Measurements from ENCODE around the gene CBFB. TPM values are rescaled to one million over a fixed set of nuclear protein-coding genes. Genes with fewer than 3 reads are reported as not detected.

The CBFB gene
- total RNA-seq (2022) (87.1 and 105 TPM in 2 replicates), Bru-seq, nascent RNA (percentile 79 among the genes with signal in this experiment), BruChase-seq, experiment 1, labeled RNA remaining after a 6-hour chase (percentile 86 among the genes with signal in this experiment), BruChase-seq, experiment 2, labeled RNA remaining after a 2-hour chase (percentile 83 among the genes with signal in this experiment)
- long read RNA-seq, transcript CBFB-202 (6 exons, 2,971 nt), result minor isoform, 80 of 304 reads
- long read RNA-seq, transcript CBFB-201 (6 exons, 3,136 nt), result major isoform, 152 of 304 reads
- long read RNA-seq, partial matches to known transcripts, result 27 of 304 reads
- long read RNA-seq, other reads (novel, unspliced or antisense), result 43 of 304 reads

DNA sequence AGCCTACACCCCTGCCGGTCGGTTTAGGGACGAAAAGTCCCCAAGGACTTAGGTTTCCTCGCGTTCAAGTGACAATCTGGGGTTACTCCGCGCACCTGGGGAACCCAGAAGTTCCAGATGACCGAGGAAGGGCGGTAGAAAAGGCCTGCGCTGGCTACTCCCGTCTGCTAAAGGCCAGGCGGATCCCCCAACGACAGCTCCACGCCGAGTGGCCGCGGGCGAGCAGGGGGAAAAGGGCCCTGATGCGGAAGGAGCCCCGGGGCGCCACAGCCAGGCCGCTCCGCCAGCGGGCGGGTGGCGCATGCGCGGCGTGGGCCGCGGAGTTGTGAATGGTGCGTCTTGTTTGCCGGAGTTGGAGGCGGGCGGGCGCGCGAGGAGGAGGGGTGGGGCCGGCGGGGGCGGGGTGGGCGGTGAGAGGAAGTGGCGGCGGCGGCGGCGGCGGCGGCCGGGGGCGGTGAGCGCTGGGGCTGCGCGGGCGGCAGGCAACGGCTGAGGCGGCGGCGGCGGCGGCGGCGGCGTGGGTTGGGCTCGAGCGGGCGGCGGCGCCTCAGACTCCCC is at the start of gene CBFB:
CBFB (plus strand) TSS at position 454 of the 558 bp plus-strand sequence. CDS start 259 bp downstream, outside the sequence.
- DNase-seq (ENCODE audit: unreplicated experiment), result peak; percentile 87
- Mint-ChIP-seq H3K4me3 (ENCODE audit: unreplicated experiment) (peak within 1 kb of the TSS; percentile 76), H3K36me3 (ENCODE audit: insufficient read depth, unreplicated experiment) (peaks cover 17% of the 10 kb centered on the region), H3K4me1 (ENCODE audit: insufficient read depth, unreplicated experiment) (no peaks in the 10 kb centered on the region), H3K27me3 (ENCODE audit: insufficient read depth, unreplicated experiment) (no peaks in the 10 kb centered on the region), H3K9me3 (ENCODE audit: unreplicated experiment) (no peaks in the 10 kb centered on the region), H3K27ac (ENCODE audit: low read depth, unreplicated experiment) (peak within 1 kb of the TSS; percentile 35)
- no TSS peak for BruUV-seq (replicated peaks)
- TF ChIP-seq CTCF (IDR thresholded peaks at IDR 0.05; ENCODE audit: unreplicated experiment), result no peak
- POLR2A ChIA-PET, result interaction anchor here (0.6 to 4.2 kb wide), 20 partner anchors 10 to 178 kb away, joined by 3 to 37 read pairs (median 3); partner anchors contain the start of genes FBXL8 and PDP2
- CTCF ChIA-PET, result interaction anchor here (0.6 to 1.6 kb wide), 7 partner anchors 11 to 504 kb away, joined by 3 to 13 read pairs (median 3); no protein-coding TSS in a partner anchor
- intact Hi-C loops (cut with micrococcal nuclease), result no loop called here

- H3K4me1 Mint-ChIP-seq (ENCODE audit: insufficient read depth, unreplicated experiment), result peaks cover 4% of the 10 kb centered on the region
- ChIA-PET POLR2A (interaction anchor here (0.7 kb wide), 1 partner anchor 18 kb away, joined by 3 read pairs; no protein-coding TSS in a partner anchor), CTCF (interaction anchor here (0.6 to 1.2 kb wide), 6 partner anchors 30 to 508 kb away, joined by 3 to 6 read pairs (median 3); no protein-coding TSS in a partner anchor)
Measured at GRCh38 chr16:66983033-66983432, 45.9 kb upstream of the CBFB start.

DNA sequence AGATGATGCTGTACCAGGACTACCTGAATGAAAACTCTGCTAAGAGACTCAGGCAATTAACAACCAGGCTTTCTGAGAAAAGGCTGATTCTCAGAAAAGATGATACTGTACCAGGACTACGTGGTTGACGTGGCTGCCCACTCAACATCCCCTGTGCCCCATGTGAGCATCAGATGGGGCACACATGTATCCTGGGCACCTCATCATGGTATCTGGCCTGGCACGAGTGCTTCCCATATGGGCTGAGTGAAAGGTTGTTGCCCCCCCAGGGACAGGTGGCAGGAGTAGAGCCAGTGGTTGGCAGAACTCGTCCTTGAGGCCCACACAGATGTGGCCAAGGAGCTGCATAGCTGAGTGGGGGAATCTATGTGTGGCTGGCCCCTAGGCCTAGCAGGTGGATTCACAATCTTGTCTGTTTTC is 44.0 kb upstream of the CBFB start:
- intact Hi-C loops (cut with micrococcal nuclease), result no loop called here
- H3K9me3 Mint-ChIP-seq (ENCODE audit: unreplicated experiment), result no peaks in the 10 kb centered on the region
- H3K27me3 Mint-ChIP-seq (ENCODE audit: insufficient read depth, unreplicated experiment), result no peaks in the 10 kb centered on the region
- ChIA-PET CTCF (interaction anchor here (0.7 kb wide), 2 partner anchors 38 to 145 kb away, joined by 3 read pairs; no protein-coding TSS in a partner anchor), POLR2A (interaction anchor here (0.6 to 1.5 kb wide), 2 partner anchors 123 to 228 kb away, joined by 3 read pairs; no protein-coding TSS in a partner anchor)
- no peak overlapping the region for H3K4me3 Mint-ChIP-seq (ENCODE audit: unreplicated experiment)
- peaks cover 16% of the 10 kb centered on the region for H3K4me1 Mint-ChIP-seq (ENCODE audit: insufficient read depth, unreplicated experiment)
- H3K27ac Mint-ChIP-seq (ENCODE audit: low read depth, unreplicated experiment), result no peak overlapping the region
- DNase-seq (ENCODE audit: unreplicated experiment), result no peak
- TF ChIP-seq CTCF (IDR thresholded peaks at IDR 0.05; ENCODE audit: unreplicated experiment), result no peak
- no TSS peak for BruUV-seq (replicated peaks)
- no peaks in the 10 kb centered on the region for H3K36me3 Mint-ChIP-seq (ENCODE audit: insufficient read depth, unreplicated experiment)

More at GRCh38 chr16:66983033-66983432, 45.9 kb upstream of the CBFB start:
- intact Hi-C loops (cut with micrococcal nuclease), result no loop called here
- no peak for TF ChIP-seq CTCF (IDR thresholded peaks at IDR 0.05; ENCODE audit: unreplicated experiment)
- no TSS peak for BruUV-seq (replicated peaks)
- H3K27ac Mint-ChIP-seq (ENCODE audit: low read depth, unreplicated experiment), result no peak overlapping the region
- no peaks in the 10 kb centered on the region for H3K9me3 Mint-ChIP-seq (ENCODE audit: unreplicated experiment)
- no peak overlapping the region for H3K4me3 Mint-ChIP-seq (ENCODE audit: unreplicated experiment)
- DNase-seq (ENCODE audit: unreplicated experiment), result no peak
- no peaks in the 10 kb centered on the region for H3K36me3 Mint-ChIP-seq (ENCODE audit: insufficient read depth, unreplicated experiment)
- no peaks in the 10 kb centered on the region for H3K27me3 Mint-ChIP-seq (ENCODE audit: insufficient read depth, unreplicated experiment)

DNA sequence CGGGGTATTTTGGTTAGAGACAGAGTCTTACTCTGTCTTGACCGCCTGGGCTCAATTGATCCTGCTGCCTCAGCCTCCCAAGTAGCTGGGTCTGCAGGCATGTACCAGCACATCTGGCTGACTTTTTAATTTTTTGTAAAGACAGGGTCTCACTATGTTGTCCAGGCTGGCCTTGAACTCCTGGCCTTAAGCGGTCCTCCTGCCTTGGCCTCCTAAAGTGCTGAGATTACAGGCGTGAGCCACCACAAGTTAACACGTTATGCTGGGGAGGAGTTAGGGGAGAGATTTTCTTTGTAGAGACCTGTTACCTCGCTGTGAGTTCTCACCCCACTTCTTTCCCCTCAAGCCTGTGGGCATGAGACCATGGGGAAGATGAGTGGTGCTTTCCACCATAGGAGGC is 42.4 kb upstream of the CBFB start:
- intact Hi-C loops (cut with micrococcal nuclease), result no loop called here
- no peak for DNase-seq (ENCODE audit: unreplicated experiment)
- BruUV-seq (replicated peaks), result no TSS peak
- Mint-ChIP-seq H3K27me3 (ENCODE audit: insufficient read depth, unreplicated experiment) (no peaks in the 10 kb centered on the region), H3K4me3 (ENCODE audit: unreplicated experiment) (no peak overlapping the region), H3K36me3 (ENCODE audit: insufficient read depth, unreplicated experiment) (no peaks in the 10 kb centered on the region), H3K27ac (ENCODE audit: low read depth, unreplicated experiment) (no peak overlapping the region), H3K9me3 (ENCODE audit: unreplicated experiment) (no peaks in the 10 kb centered on the region), H3K4me1 (ENCODE audit: insufficient read depth, unreplicated experiment) (peaks cover 16% of the 10 kb centered on the region)
- ChIA-PET CTCF (interaction anchor here (0.6 to 0.7 kb wide), 3 partner anchors 34 to 163 kb away, joined by 3 read pairs; no protein-coding TSS in a partner anchor), POLR2A (interaction anchor here (1.5 kb wide), 1 partner anchor 227 kb away, joined by 3 read pairs; no protein-coding TSS in a partner anchor)
- no peak for TF ChIP-seq CTCF (IDR thresholded peaks at IDR 0.05; ENCODE audit: unreplicated experiment)
